ENCODE results near the gene DRC1.

DRC1 gene

GRCh38 chr2:26479131-26479788 lies 77.5 kb downstream of the DRC1 start:
- no peak for DNase-seq

DNA sequence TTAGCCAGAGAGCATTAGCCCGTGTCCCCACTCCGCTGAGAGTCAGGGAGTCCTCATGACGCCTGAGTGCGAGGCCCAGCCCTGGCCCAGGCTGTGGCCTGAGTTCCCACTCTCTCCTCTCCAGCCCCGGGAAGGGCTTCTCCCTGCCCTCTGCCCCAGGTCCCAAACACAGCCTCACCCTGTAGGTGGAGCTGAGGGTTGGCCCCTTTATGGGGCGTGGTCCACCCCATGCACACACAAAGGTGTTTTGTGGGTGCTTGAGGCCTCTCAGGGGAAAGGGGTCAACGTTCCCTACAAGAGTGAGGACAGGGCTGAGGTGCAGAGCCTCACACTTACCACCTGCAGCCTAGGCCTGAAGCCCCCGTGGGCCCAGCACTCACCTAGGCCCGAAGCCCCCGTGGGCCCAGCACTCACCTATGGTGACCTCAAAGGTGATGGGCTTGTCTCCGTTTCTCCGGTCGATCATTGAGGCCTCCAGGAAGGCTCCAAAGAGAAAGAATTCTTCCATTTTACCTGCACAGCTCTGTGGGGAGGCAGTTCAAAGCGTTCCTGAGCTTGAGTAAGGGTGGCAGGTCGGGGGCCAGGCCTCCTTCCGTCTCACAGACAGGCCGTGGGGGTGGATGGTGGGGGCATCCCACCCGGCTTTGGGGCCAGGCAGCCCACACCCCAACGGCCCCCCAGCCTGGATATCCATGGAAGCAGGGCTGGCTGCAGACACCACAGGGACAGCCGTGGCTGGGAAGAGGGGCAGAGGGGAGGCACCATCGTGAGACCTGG lies 78.3 kb downstream of the DRC1 start:
- no peak for DNase-seq

DNA sequence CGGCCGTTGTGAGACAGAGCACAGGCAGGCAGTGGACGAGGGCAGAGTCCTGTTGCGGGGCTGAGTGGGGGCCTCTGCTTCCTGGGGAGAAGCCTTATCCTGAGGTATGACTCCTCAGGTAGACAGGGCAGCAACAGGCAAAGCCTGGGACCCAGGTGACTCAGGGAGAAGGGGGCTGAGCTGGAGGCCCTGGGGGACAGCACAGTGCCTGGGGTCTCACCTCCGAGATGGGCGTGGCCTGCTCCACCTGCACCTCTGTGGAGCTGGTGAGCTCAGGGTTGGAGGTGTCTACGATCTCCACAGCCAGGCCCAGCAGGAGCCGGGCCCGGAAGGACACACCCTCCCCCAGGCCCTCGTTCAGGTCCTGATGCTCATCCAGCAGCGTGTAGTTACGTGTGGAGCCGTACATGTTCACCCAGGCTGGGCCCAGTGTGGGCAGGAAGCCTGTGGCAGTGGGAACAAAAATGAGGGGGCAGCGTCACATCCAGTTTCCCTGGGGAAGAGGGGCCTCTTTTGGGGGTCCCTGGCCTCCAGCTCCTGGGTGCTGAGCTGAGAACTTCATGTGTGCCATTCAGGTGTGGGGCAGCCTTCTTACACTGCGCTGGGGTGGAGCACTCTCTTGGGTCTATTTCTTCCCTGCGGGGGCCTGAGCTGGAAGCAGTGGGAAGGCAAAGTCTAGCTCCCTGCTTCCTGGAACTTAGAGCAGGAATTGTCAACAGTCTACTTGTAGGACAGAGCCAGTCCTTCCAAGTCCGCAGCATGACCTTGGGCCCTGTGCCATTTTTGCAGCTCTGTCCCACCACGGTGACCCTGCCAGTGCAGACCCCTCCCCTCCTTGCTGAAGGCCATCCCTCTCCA lies 79.1 kb downstream of the DRC1 start:
- DNase-seq: no peak

GRCh38 chr2:26481706-26482105 lies 80.0 kb downstream of the DRC1 start:
- no peak for DNase-seq

GRCh38 chr2:26482211-26483026 lies 80.7 kb downstream of the DRC1 start:
- no peak for DNase-seq

DNA sequence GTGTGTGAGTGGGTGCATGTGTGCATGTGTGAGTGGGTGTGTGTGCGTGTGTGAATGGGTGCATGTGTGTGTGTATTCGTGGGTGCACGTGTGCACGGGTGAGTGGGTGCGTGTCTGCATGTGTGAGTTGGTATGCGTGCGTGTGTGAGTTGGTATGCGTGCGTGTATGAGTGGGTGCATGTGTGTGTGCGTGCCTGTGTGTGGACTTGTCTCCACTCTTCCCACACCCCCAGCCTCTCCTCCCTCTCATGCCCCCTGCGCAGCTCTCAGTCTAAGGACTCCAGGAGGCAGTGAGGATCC lies 81.3 kb downstream of the DRC1 start:
- DNase-seq: no peak

GRCh38 chr2:26483516-26483915 lies 81.8 kb downstream of the DRC1 start:
- DNase-seq: no peak

- no peak for DNase-seq
These were observed 82.3 kb downstream of the DRC1 start for GRCh38 chr2:26483957-26484565.

DNA sequence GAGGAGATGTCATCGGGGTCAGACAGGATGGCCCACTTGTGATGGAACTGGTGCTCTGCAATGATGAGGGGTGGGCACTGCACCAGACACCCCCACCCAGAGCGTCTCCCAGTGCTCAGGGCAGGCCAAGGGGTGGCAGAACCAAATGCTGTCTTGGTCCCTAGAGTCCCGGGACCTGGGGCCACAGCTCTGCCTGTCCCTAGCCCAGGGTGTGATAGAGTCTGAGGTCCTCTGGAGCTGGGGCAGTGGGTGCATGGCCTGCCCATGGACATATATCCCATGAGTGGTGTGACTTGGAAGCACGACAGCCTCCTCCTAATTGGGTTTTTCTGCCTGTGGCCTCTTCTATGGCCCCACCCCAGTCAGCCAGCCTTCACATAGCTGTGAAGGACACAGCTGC lies 82.9 kb downstream of the DRC1 start:
- DNase-seq: no peak

DNA sequence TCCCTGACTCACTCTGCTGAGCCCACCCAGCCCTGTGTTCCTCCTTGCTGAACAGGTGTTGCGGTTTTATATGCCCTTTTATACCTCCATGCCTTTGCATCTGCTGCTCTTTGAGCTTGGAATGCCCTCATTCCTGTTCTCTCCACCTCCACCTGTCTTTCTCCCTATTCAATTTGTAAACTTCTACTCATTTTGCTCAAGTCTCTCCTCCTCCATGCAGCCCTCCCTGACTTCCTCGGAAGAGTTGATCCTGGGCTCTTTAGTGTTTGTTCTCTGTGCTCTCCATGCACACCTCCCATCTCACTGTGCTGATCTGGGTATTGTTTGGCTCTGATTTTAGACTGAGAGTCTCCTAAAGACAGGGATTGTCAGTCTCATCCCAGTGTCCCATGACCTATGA lies 83.4 kb downstream of the DRC1 start:
- DNase-seq: no peak

- no peak for DNase-seq
These were observed 84.2 kb downstream of the DRC1 start for GRCh38 chr2:26485725-26486418.

- no peak for DNase-seq
These were observed 85.1 kb downstream of the DRC1 start for GRCh38 chr2:26486789-26487188.

DNA sequence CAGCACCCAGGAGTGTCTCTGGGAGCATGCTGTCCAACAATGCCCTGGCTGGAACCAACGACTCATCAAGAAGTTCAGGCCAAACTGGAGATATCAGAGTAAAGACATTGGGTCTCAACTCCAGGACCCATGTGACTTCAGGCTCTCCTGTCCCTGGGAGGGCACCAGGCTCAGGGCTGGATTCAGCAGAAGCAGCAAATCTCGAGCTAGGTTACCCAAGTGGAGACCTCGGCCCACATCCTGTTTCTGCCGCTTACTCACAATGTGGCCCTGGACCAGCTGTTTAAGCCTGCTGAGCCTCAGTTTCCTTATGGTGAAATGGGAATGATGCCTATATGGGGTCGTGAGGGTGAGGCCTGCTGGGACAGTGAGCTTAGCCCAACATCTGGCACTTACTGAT lies 85.5 kb downstream of the DRC1 start:
- DNase-seq: no peak

GRCh38 chr2:26488463-26489212 lies 86.9 kb downstream of the DRC1 start:
- no peak for DNase-seq

- DNase-seq: no peak
These were observed 87.6 kb downstream of the DRC1 start for GRCh38 chr2:26489213-26489850.

GRCh38 chr2:26491563-26492167 lies 89.9 kb downstream of the DRC1 start:
- DNase-seq: no peak

DNA sequence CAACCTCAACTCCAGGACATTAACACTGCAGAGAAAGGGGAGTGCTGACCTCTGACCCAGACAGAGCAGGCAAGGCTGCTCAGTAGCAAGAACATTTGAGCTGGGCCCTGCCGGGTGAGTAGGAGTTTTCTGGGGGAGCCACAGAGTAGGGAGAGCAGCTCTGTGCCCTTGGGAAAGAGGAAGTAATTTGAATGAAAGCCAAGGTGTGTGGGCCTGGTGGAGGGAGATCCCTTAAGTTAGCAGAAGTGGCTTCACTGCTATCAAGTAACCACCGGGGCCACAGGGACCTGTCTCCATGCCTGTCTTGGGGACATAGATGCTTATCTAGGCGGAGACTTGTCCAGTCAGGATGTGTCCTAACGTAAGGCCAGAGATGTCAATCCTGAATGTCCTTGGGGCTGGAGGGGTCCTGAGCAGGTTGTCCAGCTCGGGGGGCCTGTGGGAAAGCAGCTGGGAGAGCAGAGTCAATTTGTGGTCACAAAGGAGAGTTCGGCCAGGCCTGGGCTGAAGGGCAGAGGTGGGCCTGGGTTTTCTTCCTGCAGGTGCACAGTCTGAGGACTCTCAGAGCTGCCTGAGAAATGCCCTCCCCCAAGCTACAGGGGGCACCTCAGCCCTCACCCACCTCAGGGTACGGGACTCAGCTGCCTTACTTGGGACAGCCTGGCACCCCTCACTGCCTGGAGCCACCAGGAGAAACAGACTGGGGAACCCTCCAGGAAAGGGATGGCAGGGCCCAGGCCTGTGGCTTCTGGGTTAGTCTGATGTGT lies 91.2 kb downstream of the DRC1 start:
- DNase-seq: no peak

GRCh38 chr2:26493566-26493965 lies 91.8 kb downstream of the DRC1 start:
- DNase-seq: peak; percentile 49

DNA sequence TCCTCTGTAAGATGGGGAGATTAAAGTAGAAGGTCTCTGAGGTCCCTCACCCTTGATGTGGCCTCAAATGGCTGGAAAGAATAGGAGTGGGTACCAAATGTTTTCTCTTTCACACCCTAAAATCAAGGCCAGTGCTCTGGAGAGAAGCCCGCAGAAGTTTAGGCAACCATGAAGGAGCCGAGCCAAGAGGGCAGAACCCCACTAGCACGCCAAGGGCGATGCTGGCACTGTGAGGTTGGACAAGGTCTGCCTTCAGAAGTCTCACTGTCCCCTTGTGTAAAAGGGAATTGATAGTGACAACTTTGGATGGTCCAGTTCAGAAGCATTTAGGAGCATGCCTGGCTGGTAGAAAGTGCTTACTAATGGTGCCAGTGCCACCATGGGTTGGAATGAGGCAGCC lies 92.5 kb downstream of the DRC1 start:
- no peak for DNase-seq
